GM12801 (cell line): Measurements from ENCODE around the gene SNRNP200.

Source experiments
- CTCF ChIP-seq: IDR thresholded peaks from one replicate; pipeline ENCODE4 v1.5.1; 2011; ENCODE audit warnings: control low read depth; ENCODE audit not compliant: insufficient read length; ENCODE audit errors: extremely low read depth

Gene SNRNP200

DNA sequence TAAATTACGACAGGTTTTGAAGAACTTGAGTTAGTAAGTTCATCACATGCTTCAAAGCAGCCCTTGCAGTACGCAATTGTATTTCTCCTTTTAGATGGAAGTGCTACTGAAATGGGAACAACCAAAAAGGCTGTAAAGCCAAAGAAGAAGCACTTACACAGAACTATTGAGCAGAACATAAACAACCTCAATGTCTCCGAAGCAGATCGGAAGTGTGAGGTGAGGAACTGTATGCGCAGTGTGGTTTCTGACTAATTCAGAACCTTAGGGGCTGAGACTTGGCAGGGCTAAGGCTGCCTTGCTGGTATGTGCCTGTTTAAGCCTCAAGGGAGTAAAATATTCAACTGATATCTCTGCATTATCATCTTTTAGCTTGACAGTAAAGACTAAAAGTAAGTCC is 38.7 kb upstream of the SNRNP200 start:
- no peak for TF ChIP-seq CTCF

DNA sequence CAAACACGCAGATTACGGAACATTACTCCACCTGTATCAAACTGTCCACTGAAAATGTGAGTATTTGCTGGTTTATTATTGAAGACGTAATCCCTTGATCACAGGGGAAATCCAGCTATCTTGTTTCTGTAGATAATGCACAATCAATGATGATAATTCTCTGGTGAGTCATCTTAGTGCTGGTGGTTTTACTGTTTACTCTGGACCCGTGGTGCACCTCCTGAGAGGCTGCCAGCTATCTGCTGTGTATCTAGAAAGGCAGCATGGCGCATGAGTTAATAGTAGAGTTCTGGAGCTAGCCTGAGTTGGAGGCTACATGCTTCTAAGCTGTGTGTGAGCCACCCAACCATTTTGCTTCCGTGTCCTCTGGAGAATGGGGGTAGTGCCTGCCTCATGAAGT is 36.7 kb upstream of the SNRNP200 start:
- no peak for TF ChIP-seq CTCF

DNA sequence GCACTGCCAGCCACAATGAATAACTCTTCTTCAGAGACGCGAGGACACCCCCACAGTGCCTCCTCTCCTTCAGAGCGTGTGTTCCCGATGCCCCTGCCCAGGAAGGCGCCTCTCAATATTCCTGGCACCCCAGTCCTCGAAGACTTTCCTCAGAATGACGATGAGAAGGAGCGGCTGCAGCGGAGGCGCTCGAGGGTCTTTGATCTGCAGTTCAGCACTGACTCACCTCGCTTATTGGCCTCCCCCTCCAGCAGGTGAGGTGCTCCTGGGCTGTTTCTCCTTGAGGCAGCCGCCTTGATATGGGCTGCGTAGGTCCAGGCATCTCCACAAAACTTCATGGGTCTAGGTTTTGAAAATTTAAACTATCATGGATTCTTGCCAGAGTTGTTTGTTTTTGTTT is 36.3 kb upstream of the SNRNP200 start:
- TF ChIP-seq CTCF: no peak

- no peak for TF ChIP-seq CTCF
Measured at GRCh38 chr2:96340493-96341414, 35.4 kb upstream of the SNRNP200 start.

- TF ChIP-seq CTCF: no peak
Measured at GRCh38 chr2:96336873-96337272, 31.5 kb upstream of the SNRNP200 start.

DNA sequence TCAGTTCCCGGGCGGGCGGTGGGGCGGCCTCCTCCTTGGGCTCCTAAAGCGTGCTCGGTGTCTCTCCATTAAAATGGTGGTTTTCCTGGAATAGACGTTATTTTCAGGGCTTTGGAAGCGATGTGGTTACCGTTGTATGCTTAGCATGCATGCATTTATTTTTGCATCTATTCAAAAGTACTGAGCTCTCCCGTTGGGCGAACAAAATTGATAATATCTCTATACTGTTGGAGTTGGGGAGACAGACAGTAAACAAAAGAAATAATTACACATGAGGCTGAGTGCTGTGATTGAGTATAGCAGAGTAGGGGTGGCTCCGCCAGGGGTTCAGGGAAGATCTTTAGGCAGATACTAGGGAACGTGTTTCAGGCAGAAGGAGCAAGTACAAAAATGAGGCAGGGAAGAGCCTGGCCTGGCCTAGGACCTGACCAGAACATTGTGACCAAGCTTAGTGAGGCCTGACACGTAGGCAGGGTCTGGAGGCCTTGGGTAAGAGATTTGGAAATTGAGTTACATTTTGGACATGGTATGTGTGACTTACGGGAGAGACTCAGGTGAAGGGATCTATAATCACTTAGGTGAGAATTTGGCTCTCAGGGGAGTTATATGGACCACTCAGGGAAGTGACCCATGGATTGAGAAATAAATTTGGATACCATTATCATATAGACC is 30.9 kb upstream of the SNRNP200 start:
- no peak for TF ChIP-seq CTCF

GRCh38 chr2:96333708-96334107 is 28.4 kb upstream of the SNRNP200 start:
- TF ChIP-seq CTCF: no peak
